Mucosa of descending colon (tissue), 3 donors: Measurements from ENCODE around the gene PTPRH. TPM values are rescaled to one million over a fixed set of nuclear protein-coding genes. Genes with fewer than 3 reads are reported as not detected.

ENCODE experiments used
- ATAC-seq: fragments of 200-7000 bp; cut with Tn5 transposase; one replicate; pipeline ENCODE4 v1.9.1; 2020; ENCODE audit warnings: mild to moderate bottlenecking, moderate library complexity
- DNase-seq, 3 donors: peaks; one replicate each; pipeline ENCODE4 v3.0.0-alpha.2; 2020
- H3K36me3 ChIP-seq: fragments of 200-600 bp; one replicate; pipeline ENCODE4 v1.8.0; 2021; ENCODE audit warnings: low read depth, mild to moderate bottlenecking
- H3K4me1 ChIP-seq: fragments of 200-600 bp; one replicate; pipeline ENCODE4 v1.8.0; 2021; ENCODE audit warnings: low read depth, mild to moderate bottlenecking
- H3K4me3 ChIP-seq: fragments of 200-600 bp; one replicate; pipeline ENCODE4 v1.8.0; 2021; ENCODE audit warnings: mild to moderate bottlenecking
- H3K9me3 ChIP-seq: fragments of 200-600 bp; one replicate; pipeline ENCODE4 v1.8.0; 2021; ENCODE audit warnings: mild to moderate bottlenecking
- CTCF ChIP-seq: fragments of 200-600 bp; IDR thresholded peaks from one replicate; pipeline ENCODE4 v1.8.0; 2022; ENCODE audit warnings: antibody characterized with exemption, mild to moderate bottlenecking
- intact Hi-C, 2 donors: fragments of 100-400 bp; cut with DNase I in 1 of 2; cut with micrococcal nuclease in 1 of 2; formaldehyde crosslinking; loops; one replicate each; pipeline versions ENCODE4 v1.11.0 to v1.11.1; 2022; cut with DNase I, micrococcal nuclease
- total RNA-seq, 3 donors: library from RNA; stranded (reverse); fragmentation: NEBNext Ultra II Directional in 2 of 3; extraction: Animal tissue kit (Norgen Biotek cat#: 25700) in 2 of 3; gene quantifications; one replicate each; pipeline versions ENCODE4 v1.2.1 to v1.2.4, GENCODE V29; 2021 to 2023
- donor health status: DM: no; HTN: no; CAD: no; lungs with moderate emphysema.
- donor health status: DM: no; HTN: no; CAD: no.
- donor health status: DM: no; HTN: yes; CAD: no.

PTPRH gene
- total RNA-seq, 3 donors from 2014 or later: 62.3 to 181 (median 94.8) TPM

GRCh38 chr19:55246462-55247451, 37.5 kb upstream of the PTPRH start:
- H3K4me1 ChIP-seq: peaks cover 19% of the 10 kb centered on the region
- intact Hi-C loops: no loop called here
- ATAC-seq: no peak
- H3K4me3 ChIP-seq: no peak overlapping the region
- peaks cover 5% of the 10 kb centered on the region for H3K36me3 ChIP-seq
- no peaks in the 10 kb centered on the region for H3K9me3 ChIP-seq
- peak in 2 of 3 donors; percentile 25 to 55 for DNase-seq
- TF ChIP-seq CTCF: no peak

- DNase-seq (peak in 1 of 3 donors; percentile 13), ATAC-seq (no peak)
- H3K4me3 ChIP-seq: no peak overlapping the region
- no peak for TF ChIP-seq CTCF
- H3K9me3 ChIP-seq: no peaks in the 10 kb centered on the region
- H3K36me3 ChIP-seq: peaks cover 11% of the 10 kb centered on the region
- intact Hi-C loops: no loop called here
- H3K4me1 ChIP-seq: peaks cover 19% of the 10 kb centered on the region
Observed at GRCh38 chr19:55245236-55245904, 36.1 kb upstream of the PTPRH start.

- intact Hi-C loops: no loop called here
- peaks cover 17% of the 10 kb centered on the region for H3K4me1 ChIP-seq
- H3K36me3 ChIP-seq: peaks cover 11% of the 10 kb centered on the region
- no peak for ATAC-seq
- no peaks in the 10 kb centered on the region for H3K9me3 ChIP-seq
- no peak for DNase-seq
- TF ChIP-seq CTCF: no peak
- H3K4me3 ChIP-seq: no peak overlapping the region
Observed at GRCh38 chr19:55244004-55244680, 34.8 kb upstream of the PTPRH start.

- intact Hi-C loops: no loop called here
- Histone ChIP-seq H3K4me1 (peaks cover 4% of the 10 kb centered on the region), H3K36me3 (peaks cover 11% of the 10 kb centered on the region), H3K4me3 (no peak overlapping the region), H3K9me3 (no peaks in the 10 kb centered on the region)
- peak in 1 of 3 donors; percentile 8 for DNase-seq
- ATAC-seq: no peak
- no peak for TF ChIP-seq CTCF
Observed at GRCh38 chr19:55242517-55242916, 33.2 kb upstream of the PTPRH start.

GRCh38 chr19:55241935-55242464, 32.7 kb upstream of the PTPRH start:
- peaks cover 11% of the 10 kb centered on the region for H3K36me3 ChIP-seq
- intact Hi-C loops: no loop called here
- TF ChIP-seq CTCF: no peak
- H3K9me3 ChIP-seq: no peaks in the 10 kb centered on the region
- no peak overlapping the region for H3K4me3 ChIP-seq
- no peak for ATAC-seq
- no peak for DNase-seq
- no peaks in the 10 kb centered on the region for H3K4me1 ChIP-seq
